ENCODE measurements around the gene CLC.
"Not testable (repeated sequence)": the region's sequence is repeated elsewhere in the genome, so short reads cannot be mapped to it uniquely, and the experiment has no call there.

CLC gene

DNA sequence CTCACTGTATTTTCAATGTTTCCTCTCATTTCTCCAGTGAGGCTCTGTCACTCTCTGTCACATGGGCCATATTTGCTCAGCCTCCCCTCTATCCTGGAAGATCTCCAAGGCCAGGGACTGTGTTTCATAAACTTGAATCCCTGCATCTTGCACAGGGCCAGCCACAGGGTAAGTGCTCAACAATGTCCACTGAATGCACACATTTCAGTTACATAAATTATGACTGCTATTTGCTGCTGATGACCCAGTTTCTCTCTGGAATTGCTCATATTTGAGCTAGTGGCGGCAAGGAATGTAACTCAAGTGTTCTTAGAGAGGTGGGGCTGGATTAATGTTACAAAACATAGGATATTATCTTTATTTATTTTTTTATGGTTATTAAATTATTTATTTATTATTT is 6.1 kb downstream of the CLC start:
- DNase-seq (ENCODE audit: extremely low read depth in 1 of 2, low read depth in 1 of 2) = no peak

DNA sequence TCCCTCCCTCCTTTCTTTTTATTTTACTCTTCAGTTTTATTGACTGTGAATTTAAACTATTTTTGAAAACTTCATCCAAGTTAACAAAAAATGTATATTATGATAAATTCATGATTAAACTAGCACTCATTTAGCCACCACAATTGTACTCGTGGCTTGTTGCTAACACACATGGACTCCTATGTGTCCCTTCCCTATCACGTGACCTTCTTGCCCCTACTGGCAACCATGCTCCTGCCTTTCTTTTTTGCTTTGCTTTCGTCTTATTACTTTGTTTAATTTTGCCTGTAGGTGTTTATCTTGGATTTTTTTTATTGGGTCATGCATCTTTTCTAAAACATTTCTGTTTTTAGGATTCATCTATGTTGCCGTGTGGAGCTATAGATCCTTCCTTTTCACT is 8.2 kb downstream of the CLC start:
- no peak for DNase-seq (ENCODE audit: extremely low read depth in 1 of 2, low read depth in 1 of 2)

DNA sequence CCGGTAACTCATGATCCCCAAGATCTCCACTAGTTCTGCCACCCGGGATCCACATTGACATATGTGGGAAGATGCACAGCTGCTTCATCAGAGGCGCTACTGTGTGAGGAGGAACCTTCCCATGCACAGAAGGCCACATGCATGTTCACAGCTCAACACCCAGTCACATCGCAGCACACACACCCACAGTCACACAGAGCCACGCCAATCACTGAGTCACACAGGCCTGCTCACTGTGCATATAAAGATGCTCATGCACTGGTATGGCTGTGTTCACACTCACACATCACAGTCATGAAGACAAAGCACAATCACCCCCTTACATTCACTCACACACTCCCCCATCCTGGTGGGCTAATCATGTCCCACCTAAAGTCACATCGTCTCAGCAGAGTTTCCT is 9.8 kb downstream of the CLC start:
- DNase-seq (ENCODE audit: extremely low read depth in 1 of 2, low read depth in 1 of 2) = no peak

DNA sequence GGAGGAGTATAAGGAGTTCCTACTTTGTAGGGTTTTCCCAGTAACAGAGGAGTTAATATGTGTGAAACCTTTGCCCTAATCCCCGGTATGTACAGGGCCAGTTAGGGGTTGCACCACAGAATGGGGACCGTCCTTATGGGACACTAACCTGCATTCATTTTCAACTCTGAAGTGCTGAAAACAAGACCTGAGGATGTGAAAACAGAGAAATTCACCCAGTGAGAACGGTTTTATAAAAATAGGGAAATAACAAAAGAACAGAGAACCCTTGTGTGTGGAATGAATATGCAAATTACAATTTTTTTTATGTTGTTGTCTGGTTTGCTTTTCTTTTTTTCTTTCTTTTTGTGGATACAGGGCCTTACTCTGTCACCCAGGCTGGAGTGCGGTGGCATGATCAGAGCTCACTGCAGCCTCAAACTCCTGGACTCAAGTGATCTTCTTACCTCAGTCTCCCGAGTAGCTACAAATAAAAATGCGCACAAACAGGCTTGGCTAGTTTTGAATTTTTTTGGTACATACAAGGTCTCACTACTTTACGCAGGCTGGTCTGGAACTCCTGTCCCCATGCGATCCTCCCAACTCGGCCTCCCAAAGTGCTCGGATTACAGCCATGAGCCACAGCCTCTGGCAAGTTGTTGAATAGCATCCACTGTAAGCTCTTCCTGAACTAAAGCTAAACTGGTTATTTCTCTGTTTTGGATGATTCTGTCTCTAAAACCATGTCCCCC is 10.6 kb downstream of the CLC start:
- DNase-seq (ENCODE audit: extremely low read depth in 1 of 2, low read depth in 1 of 2) = no peak

DNA sequence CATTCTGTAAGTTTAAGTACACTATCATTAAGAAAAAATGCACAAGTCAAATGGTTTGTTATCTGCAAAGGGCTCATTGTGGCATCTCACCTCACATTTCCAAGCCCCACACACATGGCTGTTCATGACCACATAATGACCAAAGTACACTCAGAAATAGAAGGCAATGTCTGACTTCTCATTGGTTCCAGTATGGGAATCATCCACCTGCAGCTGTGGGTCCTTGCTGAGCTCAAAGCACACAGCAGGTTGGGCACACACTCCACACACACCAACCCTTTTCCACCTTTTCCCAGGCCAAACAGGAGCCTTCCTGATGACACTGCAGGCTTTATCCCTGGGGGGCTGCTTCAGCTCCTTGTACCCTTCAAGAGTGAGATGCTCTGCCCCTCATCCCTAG is 11.8 kb downstream of the CLC start:
- no peak for DNase-seq (ENCODE audit: extremely low read depth in 1 of 2, low read depth in 1 of 2)

DNA sequence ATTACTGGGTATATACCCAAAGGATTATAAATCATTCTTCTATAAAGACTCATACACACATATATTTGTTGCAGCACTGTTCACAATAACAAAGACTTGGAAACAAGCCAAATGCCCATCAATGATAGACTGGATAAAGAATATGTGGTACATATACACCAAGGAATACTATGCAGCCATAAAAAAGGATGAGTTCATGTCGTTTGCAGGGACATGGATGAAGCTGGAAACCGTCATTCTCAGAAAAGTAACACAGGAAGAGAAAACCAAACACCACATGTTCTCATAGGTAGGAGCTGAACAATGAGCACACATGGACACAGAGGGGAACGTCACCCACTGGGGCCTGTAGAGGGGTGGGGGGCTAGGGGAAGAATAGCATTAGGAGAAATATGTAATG is 17.7 kb downstream of the CLC start:
- DNase-seq (ENCODE audit: extremely low read depth in 1 of 2, low read depth in 1 of 2) = not testable (repeated sequence)

DNA sequence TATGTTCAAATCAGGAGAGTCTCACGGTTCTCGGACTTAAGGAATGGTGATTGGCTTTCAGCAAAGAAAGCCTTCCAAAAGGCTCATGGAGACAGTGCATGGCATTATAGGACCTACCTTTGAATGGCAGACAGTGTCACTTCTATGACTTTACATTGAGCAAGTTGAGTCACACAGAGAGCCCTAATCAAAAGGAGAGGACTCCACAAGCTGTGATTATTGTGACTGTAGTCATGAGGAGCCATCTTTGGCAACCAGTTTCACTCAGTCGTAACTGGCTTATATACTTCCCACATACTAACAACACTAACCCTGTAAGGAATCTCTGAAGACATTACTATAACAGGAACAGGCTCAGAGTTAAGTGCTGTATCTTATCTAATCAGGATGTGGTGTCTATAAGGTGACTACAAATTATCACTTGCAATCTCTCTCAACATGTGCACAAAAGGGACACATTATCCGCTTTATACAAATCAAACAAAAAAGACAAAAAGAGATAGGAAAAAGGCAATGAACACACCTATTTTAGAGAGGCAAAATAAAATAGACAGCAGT is 27.4 kb downstream of the CLC start:
- no peak for DNase-seq (ENCODE audit: extremely low read depth in 1 of 2, low read depth in 1 of 2)

DNA sequence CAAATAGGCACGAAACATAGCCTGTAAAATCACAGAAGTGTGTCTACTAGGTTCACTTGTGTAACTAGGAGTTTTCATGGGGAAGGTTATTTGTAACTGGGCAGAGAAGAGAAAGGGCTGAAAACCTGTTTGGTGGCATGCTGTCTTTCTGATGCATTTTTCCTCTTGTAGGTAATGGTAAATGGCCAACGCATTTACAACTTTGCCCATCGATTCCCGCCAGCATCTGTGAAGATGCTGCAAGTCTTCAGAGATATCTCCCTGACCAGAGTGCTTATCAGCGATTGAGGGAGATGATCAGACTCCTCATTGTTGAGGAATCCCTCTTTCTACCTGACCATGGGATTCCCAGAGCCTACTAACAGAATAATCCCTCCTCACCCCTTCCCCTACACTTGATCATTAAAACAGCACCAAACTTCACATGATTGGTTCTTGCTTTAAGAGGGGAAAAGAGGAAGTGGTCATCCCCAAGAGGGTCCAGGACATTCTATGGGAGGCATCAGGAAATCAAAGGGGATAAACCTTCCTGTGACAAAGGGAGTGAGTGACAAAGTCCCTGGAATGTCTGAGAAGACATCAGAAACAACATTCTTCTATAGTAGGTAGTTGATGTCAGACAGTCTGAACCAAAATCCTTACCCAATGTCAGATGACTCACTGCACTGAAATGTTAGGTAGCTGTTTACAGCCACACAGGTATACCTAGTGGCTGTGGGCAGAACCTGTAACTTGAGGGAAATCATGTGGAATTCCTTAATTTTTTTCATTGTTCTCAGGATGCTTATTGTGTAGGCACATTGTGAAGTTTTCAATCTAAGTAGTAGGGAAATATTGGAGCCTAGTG is 28.6 kb downstream of the CLC start:
- no peak for DNase-seq (ENCODE audit: extremely low read depth in 1 of 2, low read depth in 1 of 2)

DNA sequence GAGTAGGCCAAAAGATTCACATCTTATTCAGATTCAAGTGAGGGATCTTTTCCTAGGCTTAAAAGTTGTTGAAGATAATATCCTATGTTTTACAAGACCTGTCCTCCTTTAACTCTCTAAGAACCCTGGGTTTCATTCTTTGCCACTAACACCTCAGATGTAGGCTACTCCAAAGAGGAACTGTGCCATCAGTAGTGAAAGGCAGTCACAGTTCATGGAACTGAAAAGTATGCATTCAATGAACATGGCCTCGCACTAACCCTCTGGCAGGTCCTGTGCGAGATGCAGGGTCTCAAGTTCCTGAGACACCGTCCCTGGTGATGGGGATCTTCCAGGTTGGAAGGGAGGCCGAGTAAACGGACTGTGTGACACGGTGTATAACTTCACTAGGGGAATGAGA is 29.2 kb downstream of the CLC start:
- DNase-seq (ENCODE audit: extremely low read depth in 1 of 2, low read depth in 1 of 2) = no peak

DNA sequence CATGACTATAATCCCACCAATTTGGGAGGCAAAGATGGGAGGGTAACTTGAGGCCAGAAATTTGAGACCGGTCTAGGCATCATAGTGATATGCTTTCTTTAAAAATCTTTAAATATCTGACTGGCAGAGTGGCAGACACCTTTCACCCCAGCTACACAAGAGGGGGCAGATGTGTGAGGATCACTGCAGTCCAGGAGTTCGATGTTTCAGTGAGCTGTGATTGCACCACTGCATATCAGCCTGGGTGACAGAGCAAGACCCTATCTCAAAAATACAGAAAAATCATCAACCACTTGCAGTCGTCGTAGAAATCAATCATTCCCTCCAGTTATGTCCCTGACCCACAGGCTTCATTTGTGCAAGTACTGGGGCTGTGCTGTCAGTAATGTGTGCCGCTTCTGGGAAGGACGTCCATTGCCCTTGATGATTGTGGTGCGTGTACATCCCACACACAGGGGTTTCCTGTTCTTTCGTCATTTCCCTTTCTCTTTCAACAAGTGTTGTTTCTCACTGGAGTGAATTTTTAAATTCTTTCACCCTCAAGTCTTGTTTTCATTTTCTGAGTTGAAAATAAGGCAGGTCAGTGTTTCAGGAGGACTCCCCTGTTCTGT is 32.1 kb downstream of the CLC start:
- no peak for DNase-seq (ENCODE audit: extremely low read depth in 1 of 2, low read depth in 1 of 2)

DNA sequence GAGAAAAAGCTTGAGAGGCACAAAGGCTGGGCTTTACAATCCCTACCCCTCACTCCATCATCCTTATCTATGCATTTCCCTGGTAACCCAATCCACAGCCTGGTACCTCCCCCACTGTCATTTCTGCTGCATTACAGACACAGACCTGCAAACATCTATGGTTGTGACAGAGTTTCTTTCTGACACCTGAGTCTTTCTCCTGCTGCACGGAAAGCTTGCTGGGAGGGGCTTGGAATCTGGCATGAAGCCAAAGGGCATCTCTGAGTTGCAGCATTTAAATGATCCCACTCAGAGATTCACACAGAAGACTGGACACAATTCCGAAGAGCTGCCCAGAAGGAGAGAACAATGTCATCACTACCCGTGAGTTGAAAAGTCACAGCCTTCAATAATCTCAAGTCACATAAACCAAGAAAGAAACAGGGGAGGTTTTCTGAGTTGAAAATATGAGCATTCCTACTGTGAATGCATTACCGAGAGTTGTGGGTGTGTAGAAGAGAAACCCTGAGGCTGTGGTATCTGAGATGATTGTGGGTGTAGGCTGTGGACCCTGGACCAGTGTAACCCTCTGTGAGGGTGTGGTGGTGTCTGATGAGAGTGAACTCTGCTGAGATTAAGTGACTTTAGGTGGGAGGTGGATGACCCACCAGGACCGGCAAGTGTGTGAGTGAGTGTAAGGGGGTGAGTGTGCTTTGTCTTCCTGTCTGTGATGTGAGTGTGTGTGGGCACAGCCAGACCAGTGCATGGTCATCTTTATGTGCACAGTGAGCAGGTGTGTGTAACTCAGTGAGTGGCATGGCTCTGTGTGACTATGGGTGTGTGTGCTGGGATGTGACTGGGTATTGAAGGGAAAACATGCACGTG is 33.4 kb downstream of the CLC start, which contains the start of gene LGALS14:
Gene LGALS14, plus strand, starts transcription at position 301 of the 864 bp plus-strand sequence. Its CDS starts 48 bp downstream, at position 349.
- no peak for DNase-seq (ENCODE audit: extremely low read depth in 1 of 2, low read depth in 1 of 2)

DNA sequence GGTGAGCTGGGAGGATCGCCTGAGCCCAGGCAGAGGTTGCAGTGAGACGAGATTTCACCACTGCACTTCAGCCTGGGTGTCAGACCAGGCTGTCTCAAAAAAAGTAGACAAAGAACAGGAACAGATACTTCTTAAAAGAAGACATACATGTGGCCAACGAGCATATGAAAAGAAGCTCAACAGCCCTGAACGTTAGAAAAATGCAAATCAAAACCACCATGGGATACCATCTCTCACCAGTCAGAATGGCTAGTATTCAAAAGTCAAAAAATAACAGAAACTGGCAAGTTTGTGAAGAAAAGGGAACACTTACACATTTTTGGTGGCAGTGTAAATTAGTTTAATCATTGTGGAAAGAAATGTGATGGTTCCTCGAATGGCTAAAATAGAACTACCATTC is 36.5 kb downstream of the CLC start:
- no peak for DNase-seq (ENCODE audit: extremely low read depth in 1 of 2, low read depth in 1 of 2)

DNA sequence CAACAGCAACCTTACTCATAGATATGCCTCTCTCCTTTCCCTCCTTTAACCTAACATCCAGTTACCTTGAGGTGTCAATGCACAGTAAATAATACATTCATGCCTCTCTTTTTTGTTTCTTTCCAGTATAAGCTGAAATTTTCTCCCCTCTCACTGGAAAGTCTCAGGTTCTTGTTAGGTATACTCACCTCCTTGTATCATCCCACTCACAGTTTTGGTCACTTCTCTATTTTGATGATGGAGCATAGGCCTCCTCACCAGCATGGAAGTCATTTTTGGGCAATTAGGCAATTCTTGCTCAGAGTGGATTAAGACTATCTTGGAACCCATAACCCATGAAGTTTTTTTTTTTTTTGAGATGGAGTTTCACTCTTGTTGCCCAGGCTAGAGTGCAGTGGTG is 39.3 kb downstream of the CLC start:
- DNase-seq (ENCODE audit: extremely low read depth in 1 of 2, low read depth in 1 of 2) = no peak

DNA sequence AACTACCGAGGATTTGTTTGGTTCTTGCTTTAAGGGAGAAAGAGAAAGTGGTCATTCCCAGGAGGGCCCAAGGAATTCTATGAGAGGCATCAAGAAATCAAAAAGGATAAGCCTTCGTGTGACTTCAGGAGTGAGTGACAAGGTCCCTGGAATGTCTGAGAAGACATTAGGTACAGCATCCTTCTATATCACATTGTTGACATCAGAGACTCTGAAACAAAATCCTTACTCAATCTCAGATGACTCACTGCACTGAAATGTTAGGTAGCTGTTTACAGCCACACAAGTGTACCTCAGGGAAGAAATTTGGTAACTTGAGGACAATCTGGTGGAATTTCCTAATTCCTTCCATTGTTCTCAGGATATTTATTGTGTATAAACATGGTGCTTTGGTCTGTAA is 41.4 kb downstream of the CLC start:
- DNase-seq (ENCODE audit: extremely low read depth in 1 of 2, low read depth in 1 of 2) = no peak

DNA sequence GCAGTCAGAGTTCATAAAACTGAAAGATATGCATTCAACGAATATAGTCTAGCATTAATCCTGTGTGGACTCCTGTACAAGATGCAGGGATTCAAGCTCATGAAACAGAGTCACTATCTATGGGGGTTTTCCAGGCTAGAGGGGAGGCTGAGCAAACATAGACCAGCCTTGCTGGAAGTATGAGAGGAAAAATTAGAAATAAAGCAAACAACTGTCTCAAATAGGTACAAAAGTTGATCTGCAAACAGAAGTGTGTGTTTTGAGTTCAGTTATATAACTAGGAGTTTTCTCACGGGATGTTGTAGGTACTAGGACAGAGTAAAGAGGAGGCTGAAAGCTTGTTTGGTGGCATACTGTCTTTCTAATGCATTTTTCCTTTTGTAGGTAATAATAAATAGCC is 42.1 kb downstream of the CLC start:
- no peak for DNase-seq (ENCODE audit: extremely low read depth in 1 of 2, low read depth in 1 of 2)

DNA sequence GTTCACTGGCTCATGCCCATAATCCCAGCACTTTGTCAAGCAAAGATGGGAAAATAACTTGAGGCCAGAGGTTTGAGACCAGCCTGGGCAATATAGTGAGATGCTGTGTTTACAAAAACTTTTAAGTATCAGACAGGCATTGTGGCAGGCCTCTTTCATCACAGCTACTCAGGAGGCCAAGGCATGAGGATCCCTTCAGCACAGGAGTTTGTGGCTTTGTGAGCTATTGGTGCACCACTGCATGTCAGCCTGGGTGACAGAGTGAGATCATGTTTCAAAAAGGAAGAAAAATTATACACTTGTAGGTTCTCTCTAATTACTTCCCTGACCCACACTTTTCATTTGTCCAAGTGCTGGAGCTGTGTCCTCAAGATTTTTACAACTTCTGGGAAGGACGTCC is 45.0 kb downstream of the CLC start:
- DNase-seq (ENCODE audit: extremely low read depth in 1 of 2, low read depth in 1 of 2) = no peak

DNA sequence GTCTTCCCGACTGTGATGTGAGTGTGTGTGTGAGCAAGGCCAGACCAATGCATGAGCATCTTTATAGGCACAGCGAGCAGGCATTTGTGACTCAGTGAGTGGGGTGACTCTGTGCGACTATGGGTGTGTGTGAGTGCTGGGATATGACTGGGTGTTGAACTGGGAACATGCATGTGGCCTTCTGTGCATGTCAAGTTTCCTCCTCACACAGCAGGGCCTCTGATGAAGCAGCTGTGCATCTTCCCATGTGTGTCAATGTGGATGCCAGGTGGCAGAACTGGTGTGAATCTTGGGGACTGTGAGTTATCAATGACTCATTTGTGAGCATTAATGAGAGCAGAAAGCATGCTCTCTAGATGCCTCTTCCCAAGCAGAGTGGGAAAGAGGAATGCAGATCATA is 45.7 kb downstream of the CLC start:
- no peak for DNase-seq (ENCODE audit: extremely low read depth in 1 of 2, low read depth in 1 of 2)

DNA sequence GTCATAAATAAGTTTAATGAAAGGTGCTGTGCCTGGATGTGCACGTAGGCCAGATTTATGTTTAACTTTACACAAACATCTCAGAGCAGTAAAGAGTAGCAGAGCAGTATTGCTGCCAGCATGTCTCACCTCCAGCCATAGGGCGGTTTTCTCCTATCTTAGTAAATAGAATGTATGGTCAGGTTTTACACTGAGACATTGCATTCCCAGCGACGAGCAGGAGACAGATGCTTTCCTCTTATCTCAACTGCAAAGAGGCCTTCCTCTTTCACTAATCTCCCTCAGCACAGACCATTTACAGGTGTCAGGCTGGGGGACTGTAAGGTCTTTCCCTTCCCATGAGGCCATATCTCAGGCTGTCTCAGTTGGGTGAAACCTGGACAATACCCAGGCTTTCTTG is 49.2 kb downstream of the CLC start:
- not testable (repeated sequence) for DNase-seq (ENCODE audit: extremely low read depth in 1 of 2, low read depth in 1 of 2)

DNA sequence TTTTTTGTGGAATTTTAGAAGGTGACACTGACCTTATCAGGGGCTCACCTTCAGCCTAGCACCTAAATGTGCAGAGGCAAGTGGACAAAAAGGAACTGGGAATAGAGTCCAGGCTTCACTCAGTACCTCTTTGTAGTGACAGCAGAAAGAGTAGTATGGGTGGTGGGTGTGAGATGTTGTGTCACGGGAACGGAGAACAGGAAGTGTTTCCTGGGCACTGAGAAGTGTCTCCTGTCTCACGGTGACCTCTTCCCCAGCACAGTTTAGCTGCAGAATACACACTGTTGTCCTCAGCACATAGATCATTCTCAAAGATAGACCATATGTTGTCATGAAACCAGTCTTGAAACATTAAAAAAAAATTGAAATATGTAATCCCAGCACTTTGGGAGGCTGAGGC is 51.1 kb downstream of the CLC start:
- no peak for DNase-seq (ENCODE audit: extremely low read depth in 1 of 2, low read depth in 1 of 2)

DNA sequence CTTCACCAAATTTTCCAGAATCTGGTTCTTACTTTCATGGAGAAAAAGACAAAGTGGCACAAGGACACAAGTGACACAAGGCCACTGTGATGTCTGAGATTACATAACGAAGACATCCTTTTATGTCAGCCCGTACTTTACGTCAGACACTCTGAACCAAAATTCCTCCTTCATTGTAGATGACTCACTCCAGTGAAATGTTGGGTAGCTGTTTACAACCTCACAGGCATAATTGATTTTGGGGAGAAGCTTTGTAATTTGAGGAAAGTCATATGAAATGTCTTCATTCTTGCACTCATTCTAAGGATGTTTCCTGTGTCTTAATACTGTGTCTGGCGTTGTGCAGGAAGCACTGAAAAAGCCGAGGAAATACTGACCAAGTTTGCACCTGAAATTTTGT is 53.6 kb downstream of the CLC start:
- DNase-seq (ENCODE audit: extremely low read depth in 1 of 2, low read depth in 1 of 2) = no peak

DNA sequence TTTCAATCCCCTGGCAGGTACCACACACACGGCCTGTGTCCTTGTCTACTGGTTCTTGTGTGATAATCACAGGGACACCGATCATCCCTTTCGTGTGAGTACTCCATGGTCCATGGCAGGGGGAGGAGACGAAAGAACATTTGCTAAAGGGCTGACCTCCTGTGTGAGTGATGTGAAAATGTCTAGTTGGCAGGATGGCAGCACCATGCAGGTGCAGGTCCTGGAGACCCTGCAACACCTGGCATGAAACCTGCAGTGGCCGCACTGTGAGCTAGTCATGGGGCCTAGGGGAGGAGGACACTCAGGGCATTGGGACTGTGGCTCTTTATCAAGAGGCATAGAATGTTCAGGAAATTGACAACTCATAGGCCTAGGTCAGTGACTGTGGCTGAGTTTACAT is 56.4 kb downstream of the CLC start:
- DNase-seq (ENCODE audit: extremely low read depth in 1 of 2, low read depth in 1 of 2) = no peak

Data from activated CD8-positive, alpha-beta memory T cell treated with anti-CD3 and anti-CD28 coated beads for 1 hour (primary cell).